HCT116 (cell line): ENCODE measurements around the gene EID2B. TPM values are rescaled to one million over a fixed set of nuclear protein-coding genes. Genes with fewer than 3 reads are reported as not detected.

ENCODE experiments used
- ATAC-seq: fragments of 200-7000 bp; cut with Tn5 transposase; 2 replicates; pipeline ENCODE4 v1.9.1; 2020; ENCODE audit warnings: mild to moderate bottlenecking, moderate library complexity
- BruUV-seq: library from RNA; stranded (reverse); fragments of 400-500 nt; replicated peaks from 2 replicates; lab custom pipeline; 2021; lab: Mats Ljungman, UMichigan
- CTCF ChIA-PET: fragments of 300-600 bp; sonication (Branson Sonifier 250); formaldehyde crosslinking; loops from one replicate; lab custom pipeline; 2021; ENCODE audit warnings: antibody characterized with exemption; lab: Charles Lee
- POLR2A ChIA-PET: fragments of 300-600, 350-600 bp; sonication (Branson Sonifier 250); formaldehyde crosslinking; loops from one replicate; lab custom pipeline; 2021; ENCODE audit warnings: antibody characterized with exemption; lab: Charles Lee
- RAD21 ChIA-PET, 2 experiments: fragments of 300-600 bp; sonication (Branson Sonifier 250); formaldehyde crosslinking; loops; one replicate each; lab custom pipeline; 2023; ENCODE audit warnings: low total read pairs in 2 of 2; ENCODE audit not compliant: uncharacterized antibody in 2 of 2, unreplicated experiment in 2 of 2, low non-redundant PET in 1 of 2; lab: Charles Lee
- DNase-seq: peaks from one replicate; pipeline ENCODE4 v3.0.0-alpha.2; 2010; ENCODE audit warnings: low read depth, low spot score
- H2AFZ ChIP-seq: fragments of 200-600 bp; shearing (Covaris generic), sonication (generic); 2 replicates; pipeline ENCODE4 v1.6.1; 2017; ENCODE audit warnings: low read depth, mixed run types, mixed read lengths, antibody characterized with exemption, low read length; ENCODE audit not compliant: poor library complexity, severe bottlenecking
- H3K27ac ChIP-seq: 2 replicates; pipeline ENCODE4 v1.5.1; 2012; ENCODE audit warnings: low read depth, low read length
- H3K27me3 ChIP-seq: fragments of 200-600 bp; sonication (generic); 2 replicates; pipeline ENCODE4 v1.6.1; 2016; ENCODE audit warnings: mixed run types, low read length, mixed read lengths; ENCODE audit not compliant: insufficient read depth
- H3K36me3 ChIP-seq, 2 experiments: fragments of 200-500 bp in 1 of 2; fragments of 200-600 bp in 1 of 2; sonication (Bioruptor generic) in 1 of 2; sonication (generic) in 1 of 2; 2 replicates each; pipeline versions ENCODE4 v1.5.1 to v1.6.1; 2014 to 2016; ENCODE audit warnings: low read length in 2 of 2, inconsistent platforms in 1 of 2, mixed read lengths in 1 of 2, mixed run types in 1 of 2; ENCODE audit not compliant: insufficient read depth in 2 of 2, control insufficient read depth in 1 of 2
- H3K4me1 ChIP-seq, 2 experiments: fragments of 200-600 bp in 1 of 2; sonication (generic) in 1 of 2; 2 replicates each; pipeline versions ENCODE4 v1.5.1 to v1.6.1; 2012 to 2017; ENCODE audit warnings: low read length in 2 of 2, inconsistent platforms in 1 of 2, mild to moderate bottlenecking in 1 of 2, mixed read lengths in 1 of 2, mixed run types in 1 of 2, moderate library complexity in 1 of 2; ENCODE audit not compliant: insufficient read depth in 2 of 2, control insufficient read depth in 1 of 2
- H3K4me2 ChIP-seq: fragments of 200-600 bp; sonication (generic); 2 replicates; pipeline ENCODE4 v1.6.1; 2017; ENCODE audit warnings: mixed run types, low read length, mixed read lengths
- H3K4me3 ChIP-seq, 2 experiments: fragments of 200-600 bp in 1 of 2; sonication (generic) in 1 of 2; replicated peaks in 1 of 2; 2 replicates each; pipeline ENCODE4 v1.5.1; 2011 to 2016; ENCODE audit warnings: low read length in 2 of 2, control low read depth in 1 of 2, low read depth in 1 of 2, mild to moderate bottlenecking in 1 of 2, mixed read lengths in 1 of 2, mixed run types in 1 of 2
- H3K79me2 ChIP-seq: fragments of 200-600 bp; sonication (generic); 2 replicates; pipeline ENCODE4 v1.6.1; 2017; ENCODE audit warnings: mild to moderate bottlenecking, mixed run types, low read length, moderate library complexity, mixed read lengths; ENCODE audit not compliant: insufficient read depth
- H3K9ac ChIP-seq: fragments of 200-600 bp; sonication (generic); 2 replicates; pipeline ENCODE4 v1.6.1; 2016; ENCODE audit warnings: low read length, mixed read lengths
- H3K9me2 ChIP-seq: fragments of 200-600 bp; sonication (generic), shearing (Covaris generic); 2 replicates; pipeline ENCODE4 v1.6.1; 2017; ENCODE audit warnings: mixed run types, mild to moderate bottlenecking, moderate library complexity; ENCODE audit not compliant: insufficient read depth
- H3K9me3 ChIP-seq, 2 experiments: fragments of 200-500 bp in 1 of 2; fragments of 200-600 bp in 1 of 2; sonication (Bioruptor generic) in 1 of 2; sonication (generic) in 1 of 2; 2 replicates each; pipeline ENCODE4 v1.6.1; 2014 to 2017; ENCODE audit warnings: low read length in 2 of 2, mixed read lengths in 2 of 2, inconsistent platforms in 1 of 2, low read depth in 1 of 2, mild to moderate bottlenecking in 1 of 2, mixed run types in 1 of 2, moderate library complexity in 1 of 2; ENCODE audit not compliant: control insufficient read depth in 1 of 2, insufficient read depth in 1 of 2
- H4K20me1 ChIP-seq: fragments of 200-600 bp; sonication (generic), shearing (Covaris generic); 2 replicates; pipeline ENCODE4 v1.6.1; 2017; ENCODE audit warnings: mixed run types, mild to moderate bottlenecking, moderate library complexity; ENCODE audit not compliant: insufficient read depth
- SP1 ChIP-seq: IDR thresholded peaks from 2 replicates; pipeline ENCODE4 v1.6.1; 2012; ENCODE audit warnings: low read depth
- ZFX ChIP-seq: fragments of 450-650 bp; IDR thresholded peaks from 2 replicates; pipeline ENCODE4 v1.6.1; 2017
- intact Hi-C: fragments of 100-400 bp; cut with micrococcal nuclease; formaldehyde crosslinking; loops from 2 replicates; pipeline ENCODE4 v1.10.0; 2022
- total RNA-seq: library from RNA; stranded (reverse); gene quantifications from one replicate; pipeline ENCODE4 v1.2.1, GENCODE V29; 2021; ENCODE audit not compliant: unreplicated experiment
- TF ChIP-seq, protein P1 (sequence below), 3 experiments: fragments of 200-600 bp in 1 of 3; sonication (generic) in 1 of 3; IDR thresholded peaks in 2 of 3; conservative IDR thresholded peaks in 1 of 3; 2 replicates each; pipeline ENCODE4 v1.5.1; 2012 to 2017; ENCODE audit warnings: low read depth in 2 of 3, low read length in 2 of 3, antibody characterized with exemption in 1 of 3, borderline replicate concordance in 1 of 3, control low read depth in 1 of 3, mild to moderate bottlenecking in 1 of 3, mixed read lengths in 1 of 3, mixed run types in 1 of 3, moderate library complexity in 1 of 3; ENCODE audit not compliant: insufficient read depth in 1 of 3
- TF ChIP-seq, protein P2 (sequence below): IDR thresholded peaks from 2 replicates; pipeline ENCODE4 v1.6.1; 2012; ENCODE audit warnings: low read depth

The EID2B gene
- total RNA-seq, 1 experiment from 2014 or later, result 1.2 TPM

GRCh38 chr19:39481676-39482075, 51.0 kb downstream of the EID2B start:
- CTCF ChIA-PET, result no interaction called here
- H3K36me3 ChIP-seq, result peaks cover 15 to 31% of the 10 kb centered on the region in 2 experiments; a peak in 3 of 4 replicates
- peak overlapping the region; percentile 100 for H3K9ac ChIP-seq
- H3K27ac ChIP-seq, result peak overlapping the region; percentile 87
- no peak overlapping the region for H2AFZ ChIP-seq
- BruUV-seq, result no TSS peak
- peaks cover 58% of the 10 kb centered on the region for H3K79me2 ChIP-seq
- no peak for TF ChIP-seq SP1
- TF ChIP-seq, protein P1, sequence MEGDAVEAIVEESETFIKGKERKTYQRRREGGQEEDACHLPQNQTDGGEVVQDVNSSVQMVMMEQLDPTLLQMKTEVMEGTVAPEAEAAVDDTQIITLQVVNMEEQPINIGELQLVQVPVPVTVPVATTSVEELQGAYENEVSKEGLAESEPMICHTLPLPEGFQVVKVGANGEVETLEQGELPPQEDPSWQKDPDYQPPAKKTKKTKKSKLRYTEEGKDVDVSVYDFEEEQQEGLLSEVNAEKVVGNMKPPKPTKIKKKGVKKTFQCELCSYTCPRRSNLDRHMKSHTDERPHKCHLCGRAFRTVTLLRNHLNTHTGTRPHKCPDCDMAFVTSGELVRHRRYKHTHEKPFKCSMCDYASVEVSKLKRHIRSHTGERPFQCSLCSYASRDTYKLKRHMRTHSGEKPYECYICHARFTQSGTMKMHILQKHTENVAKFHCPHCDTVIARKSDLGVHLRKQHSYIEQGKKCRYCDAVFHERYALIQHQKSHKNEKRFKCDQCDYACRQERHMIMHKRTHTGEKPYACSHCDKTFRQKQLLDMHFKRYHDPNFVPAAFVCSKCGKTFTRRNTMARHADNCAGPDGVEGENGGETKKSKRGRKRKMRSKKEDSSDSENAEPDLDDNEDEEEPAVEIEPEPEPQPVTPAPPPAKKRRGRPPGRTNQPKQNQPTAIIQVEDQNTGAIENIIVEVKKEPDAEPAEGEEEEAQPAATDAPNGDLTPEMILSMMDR (IDR thresholded peaks at IDR 0.05 in 2 of 3, conservative IDR thresholded peaks at IDR 0.05 in 1 of 3; ENCODE audit: borderline replicate concordance in 1 of 3, insufficient read depth in 1 of 3, low read depth in 2 of 3, low read length in 2 of 3), result no peak
- TF ChIP-seq, protein P2, sequence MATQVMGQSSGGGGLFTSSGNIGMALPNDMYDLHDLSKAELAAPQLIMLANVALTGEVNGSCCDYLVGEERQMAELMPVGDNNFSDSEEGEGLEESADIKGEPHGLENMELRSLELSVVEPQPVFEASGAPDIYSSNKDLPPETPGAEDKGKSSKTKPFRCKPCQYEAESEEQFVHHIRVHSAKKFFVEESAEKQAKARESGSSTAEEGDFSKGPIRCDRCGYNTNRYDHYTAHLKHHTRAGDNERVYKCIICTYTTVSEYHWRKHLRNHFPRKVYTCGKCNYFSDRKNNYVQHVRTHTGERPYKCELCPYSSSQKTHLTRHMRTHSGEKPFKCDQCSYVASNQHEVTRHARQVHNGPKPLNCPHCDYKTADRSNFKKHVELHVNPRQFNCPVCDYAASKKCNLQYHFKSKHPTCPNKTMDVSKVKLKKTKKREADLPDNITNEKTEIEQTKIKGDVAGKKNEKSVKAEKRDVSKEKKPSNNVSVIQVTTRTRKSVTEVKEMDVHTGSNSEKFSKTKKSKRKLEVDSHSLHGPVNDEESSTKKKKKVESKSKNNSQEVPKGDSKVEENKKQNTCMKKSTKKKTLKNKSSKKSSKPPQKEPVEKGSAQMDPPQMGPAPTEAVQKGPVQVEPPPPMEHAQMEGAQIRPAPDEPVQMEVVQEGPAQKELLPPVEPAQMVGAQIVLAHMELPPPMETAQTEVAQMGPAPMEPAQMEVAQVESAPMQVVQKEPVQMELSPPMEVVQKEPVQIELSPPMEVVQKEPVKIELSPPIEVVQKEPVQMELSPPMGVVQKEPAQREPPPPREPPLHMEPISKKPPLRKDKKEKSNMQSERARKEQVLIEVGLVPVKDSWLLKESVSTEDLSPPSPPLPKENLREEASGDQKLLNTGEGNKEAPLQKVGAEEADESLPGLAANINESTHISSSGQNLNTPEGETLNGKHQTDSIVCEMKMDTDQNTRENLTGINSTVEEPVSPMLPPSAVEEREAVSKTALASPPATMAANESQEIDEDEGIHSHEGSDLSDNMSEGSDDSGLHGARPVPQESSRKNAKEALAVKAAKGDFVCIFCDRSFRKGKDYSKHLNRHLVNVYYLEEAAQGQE, result no peak
- TF ChIP-seq ZFX, result no peak
- ATAC-seq (no peak), DNase-seq (no peak)
- RAD21 ChIA-PET, result no interaction called here
- peak overlapping the region; percentile 99 to 100 for H3K4me3 ChIP-seq
- no peaks in the 10 kb centered on the region for H3K27me3 ChIP-seq
- no peaks in the 10 kb centered on the region for H3K9me2 ChIP-seq
- POLR2A ChIA-PET, result no interaction called here
- peak overlapping the region; percentile 99 for H3K4me2 ChIP-seq
- peaks cover 6 to 16% of the 10 kb centered on the region in 2 experiments for H3K4me1 ChIP-seq
- H3K9me3 ChIP-seq, result no peaks in the 10 kb centered on the region
- no peaks in the 10 kb centered on the region for H4K20me1 ChIP-seq
- intact Hi-C loops, result no loop called here
